LHCN-M2 (cell line): ENCODE results near the gene HAGH. TPM values are rescaled to one million over a fixed set of nuclear protein-coding genes. Genes with fewer than 3 reads are reported as not detected.

Experiments
- DNase-seq: peaks from one replicate; pipeline ENCODE4 v3.0.0-alpha.2; 2012; ENCODE audit warnings: low read depth
- total RNA-seq: library from RNA; depleted of rRNA; stranded (reverse); fragments of >200 nt; gene quantifications from 2 replicates; pipeline ENCODE4 v1.2.3, GENCODE V29; 2014

HAGH gene
- total RNA-seq, 1 experiment from 2014 or later, result 45.2 TPM

- no peak for DNase-seq
Observed at GRCh38 chr16:1775006-1775845, 51.4 kb downstream of the HAGH start.

DNA sequence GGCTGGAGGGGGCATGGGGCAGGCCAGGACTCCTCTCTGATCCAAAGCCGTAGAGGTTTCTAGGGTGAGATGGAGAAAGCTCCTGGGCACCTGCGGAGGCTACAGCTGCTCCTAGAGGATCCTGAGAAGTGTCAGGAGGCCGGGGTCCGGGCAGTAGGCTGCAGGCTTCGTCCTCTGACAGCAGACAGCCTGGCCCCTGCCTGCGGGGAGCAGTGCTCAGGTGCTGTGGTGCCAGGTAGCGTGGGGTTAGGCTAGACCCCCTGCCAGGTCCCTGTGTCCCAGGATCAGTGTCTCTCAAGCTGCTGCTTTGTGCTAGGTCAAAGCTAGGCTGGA is 52.2 kb downstream of the HAGH start:
- no peak for DNase-seq

- peak; percentile 51 for DNase-seq
Observed at GRCh38 chr16:1773703-1774447, 52.8 kb downstream of the HAGH start.

- DNase-seq, result peak; percentile 81
Observed at GRCh38 chr16:1772908-1773702, 53.5 kb downstream of the HAGH start, which contains the start of gene MRPS34. MRPS34 (minus strand) TSS chr16:1773134; CDS start chr16:1773119, 15 bp downstream.

GRCh38 chr16:1772362-1772907 is 54.2 kb downstream of the HAGH start, which contains the start of gene EME2:
EME2 (plus strand) TSS chr16:1772810; CDS start chr16:1773228, 418 bp downstream.
- DNase-seq, result peak; percentile 39

DNA sequence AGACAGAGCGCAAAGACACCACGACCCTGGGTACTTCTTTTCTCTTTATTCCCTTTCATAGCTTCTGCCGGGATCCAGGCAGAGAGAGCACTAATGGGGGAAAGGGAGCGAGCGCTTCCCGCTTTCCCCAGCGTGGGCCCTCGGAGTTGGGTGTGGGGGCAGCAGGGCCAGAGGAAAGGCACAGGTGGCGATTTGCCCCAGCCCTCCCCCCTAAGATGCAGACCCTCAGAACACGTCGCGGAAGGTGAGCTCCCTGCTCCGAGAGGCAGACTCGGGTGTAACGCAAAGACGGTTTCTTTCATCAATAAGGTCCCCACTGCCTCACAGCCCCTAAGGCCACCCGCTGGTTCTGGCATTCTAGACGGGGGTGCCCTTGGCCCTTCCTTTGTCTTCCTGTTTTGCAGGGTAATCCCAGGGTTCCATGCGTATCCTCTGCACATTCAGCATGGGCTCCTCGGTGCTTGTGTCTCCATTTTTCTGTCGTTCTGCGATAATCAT is 54.7 kb downstream of the HAGH start:
- DNase-seq, result no peak

DNA sequence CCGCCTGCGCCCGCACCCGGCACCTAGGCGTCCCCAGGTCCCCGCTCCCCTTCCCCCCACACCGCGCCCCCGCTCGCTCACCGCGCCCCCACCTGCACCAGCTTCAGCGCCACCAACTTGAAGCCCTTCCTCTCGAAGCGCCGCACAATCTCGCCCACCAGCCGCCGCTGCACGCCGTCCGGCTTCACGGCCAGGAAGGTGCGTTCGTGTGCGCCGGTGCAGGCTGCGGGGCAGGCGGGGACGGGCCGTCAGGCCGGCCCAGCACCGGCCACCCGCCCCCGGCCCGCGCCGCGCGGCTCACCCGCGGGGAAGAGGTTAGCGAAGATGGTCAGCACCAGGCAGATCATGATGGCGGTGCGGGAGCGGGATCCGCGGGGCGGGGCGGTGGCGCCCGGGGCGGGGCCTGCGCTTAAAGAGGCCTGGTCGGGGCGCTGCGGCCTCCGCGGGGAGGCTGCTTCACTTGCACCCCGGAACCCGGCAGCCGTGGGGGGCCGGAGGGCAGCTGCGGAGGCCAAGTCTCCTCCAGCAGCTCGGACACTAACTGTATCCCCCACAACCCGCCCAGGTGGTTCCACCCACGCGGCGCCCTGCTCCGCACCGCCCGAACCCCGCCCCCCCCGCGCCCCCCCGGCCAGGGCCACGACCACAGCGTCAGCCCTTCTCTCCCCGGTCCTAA is 55.3 kb downstream of the HAGH start, which contains the start of gene NME3:
TSS of gene NME3 (minus strand) at position 356 of the 676 bp plus-strand sequence. CDS start at position 347, 9 bp downstream.
- peak; percentile 63 for DNase-seq

- DNase-seq, result no peak
Observed at GRCh38 chr16:1770328-1771187, 56.1 kb downstream of the HAGH start.

DNA sequence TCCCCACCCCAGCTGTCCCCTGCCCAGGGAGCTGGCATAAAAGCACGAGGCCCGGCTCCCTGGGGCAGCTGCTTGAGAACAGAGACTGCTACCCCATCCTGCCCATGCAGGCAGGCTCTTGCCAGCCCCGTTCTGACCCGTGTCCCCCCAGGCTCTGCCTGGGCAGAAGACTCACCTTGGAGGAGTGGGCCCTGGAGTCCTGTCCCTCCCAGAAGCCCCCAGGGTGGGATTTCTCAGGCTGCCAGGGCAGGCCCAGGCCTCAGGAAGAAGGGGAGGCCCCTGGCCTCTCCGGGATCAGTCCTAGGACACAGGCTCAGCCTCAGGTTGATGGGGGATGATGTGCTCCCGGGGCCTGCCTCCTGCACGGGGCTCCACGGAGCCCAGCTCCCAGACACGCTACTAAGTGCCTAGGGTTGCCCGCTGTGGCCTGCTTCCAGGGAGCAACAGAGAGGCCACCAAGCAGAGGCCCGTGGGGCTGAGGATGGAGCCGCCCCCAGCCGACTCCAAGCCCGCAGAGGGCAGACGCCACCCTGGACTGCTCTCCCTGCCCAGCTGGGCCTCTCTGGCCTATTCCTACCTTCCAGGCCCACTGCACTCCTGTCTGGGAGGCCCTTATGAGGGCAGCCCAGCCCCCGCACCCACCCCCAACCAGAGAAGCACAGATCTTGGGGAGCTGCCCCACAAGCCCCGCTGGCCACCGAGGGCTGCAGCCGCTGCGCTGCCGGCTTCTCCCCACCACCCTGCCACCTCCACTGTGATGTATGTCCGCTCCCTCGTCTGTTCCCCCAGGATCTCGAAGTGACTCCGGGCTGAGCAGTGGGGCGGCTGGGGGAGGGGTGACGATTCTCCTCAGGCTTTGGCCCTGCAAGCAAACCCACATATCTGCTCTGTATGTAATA is 57.0 kb downstream of the HAGH start:
- DNase-seq, result no peak

GRCh38 chr16:1768767-1769401 is 57.7 kb downstream of the HAGH start:
- DNase-seq, result no peak

GRCh38 chr16:1768061-1768766 is 58.4 kb downstream of the HAGH start:
- no peak for DNase-seq

GRCh38 chr16:1767116-1767994 is 59.3 kb downstream of the HAGH start:
- no peak for DNase-seq

GRCh38 chr16:1766701-1767100 is 59.9 kb downstream of the HAGH start:
- no peak for DNase-seq

DNA sequence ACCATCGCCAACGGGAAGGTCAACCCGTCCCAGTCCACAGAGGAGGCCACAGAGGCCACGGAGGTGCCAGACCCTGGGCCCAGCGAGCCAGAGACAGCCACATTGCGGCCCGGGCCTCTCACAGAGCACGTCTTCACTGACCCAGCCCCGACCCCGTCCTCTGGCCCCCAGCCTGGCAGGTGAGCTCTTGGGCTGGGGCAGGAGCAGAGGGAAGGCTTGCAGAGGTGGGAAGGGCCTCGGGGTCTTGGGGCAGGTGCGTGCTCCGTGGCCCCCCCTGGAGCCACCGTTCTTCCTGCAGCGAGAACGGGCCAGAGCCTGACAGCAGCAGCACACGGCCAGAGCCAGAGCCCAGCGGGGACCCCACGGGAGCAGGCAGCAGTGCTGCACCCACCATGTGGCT is 60.4 kb downstream of the HAGH start:
- DNase-seq, result no peak

DNA sequence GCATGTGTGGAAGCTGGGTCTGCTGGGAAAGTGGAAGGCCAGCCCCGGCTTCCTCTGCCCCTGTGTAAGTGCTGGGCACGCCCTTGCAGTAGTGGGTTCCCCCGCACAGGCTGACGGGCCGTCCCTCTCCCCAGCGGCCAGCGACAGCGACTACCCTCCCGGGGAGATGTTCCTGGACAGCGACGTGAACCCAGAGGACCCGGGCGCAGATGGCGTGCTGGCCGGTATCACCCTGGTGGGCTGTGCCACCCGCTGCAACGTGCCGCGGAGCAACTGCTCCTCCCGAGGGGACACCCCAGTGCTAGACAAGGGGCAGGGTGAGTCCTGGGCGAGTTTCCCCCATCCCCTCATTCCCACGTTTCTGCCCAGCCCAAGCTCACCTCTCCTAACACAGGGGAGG is 60.8 kb downstream of the HAGH start:
- no peak for DNase-seq

- no peak for DNase-seq
Observed at GRCh38 chr16:1764971-1765370, 61.7 kb downstream of the HAGH start.
